Measurements from ENCODE around the gene DEDD. TPM values are rescaled to one million over a fixed set of nuclear protein-coding genes. Genes with fewer than 3 reads are reported as not detected.

Gene DEDD
- total RNA-seq, 2 experiments from 2014 or later = 21.1 to 41.9 TPM

DNA sequence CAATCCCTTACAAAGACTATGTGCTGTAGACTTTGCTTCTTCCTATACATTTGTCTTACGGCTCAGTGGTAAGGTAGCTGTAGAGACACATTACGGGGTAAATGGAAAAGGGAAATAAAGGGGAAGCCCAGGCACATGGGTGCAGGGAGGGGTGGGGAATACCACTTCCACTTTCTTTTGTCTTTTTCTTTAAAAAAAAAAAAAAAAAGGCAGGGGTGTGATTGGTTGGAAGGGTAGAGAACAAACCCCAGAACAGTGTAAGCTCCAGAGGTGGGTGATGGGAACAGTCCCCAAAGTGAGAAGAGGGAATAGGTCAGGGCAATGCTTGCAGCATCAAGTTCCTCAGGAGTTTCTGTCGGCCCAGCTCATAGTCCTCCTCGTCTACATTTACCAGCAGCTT, 10.6 kb downstream of the DEDD start:
- Histone ChIP-seq H4K20me1 (ENCODE audit: insufficient read depth, low read length) (peaks cover 6% of the 10 kb centered on the region; the same call in 1 of the 2 replicates), H3K27ac (ENCODE audit: low read depth, low read length, poor library complexity, severe bottlenecking) (no peak overlapping the region), H3K79me2 (ENCODE audit: insufficient read depth, low read depth, low read length) (peaks cover 19% of the 10 kb centered on the region), H3K9me2 (ENCODE audit: insufficient read depth, low read length) (no peaks in the 10 kb centered on the region), H3K9me3 (ENCODE audit: low read length) (no peaks in the 10 kb centered on the region), H3K36me3 (ENCODE audit: insufficient read depth, low read length) (peaks cover 68% of the 10 kb centered on the region), H3K4me1 (ENCODE audit: insufficient read depth, low read length, poor library complexity, severe bottlenecking) (peaks cover 22% of the 10 kb centered on the region), H2AFZ (ENCODE audit: low read length) (no peak overlapping the region), H3K4me3 (ENCODE audit: low read depth, low read length, poor library complexity, severe bottlenecking) (no peak overlapping the region), H3K4me2 (ENCODE audit: low read length) (no peak overlapping the region)
- CTCF ChIA-PET (ENCODE audit: unreplicated experiment) = no interaction called here
- no peak for DNase-seq (ENCODE audit: low spot score)
- intact Hi-C loops (cut with micrococcal nuclease; ENCODE audit: unreplicated experiment) = no loop called here
- BruUV-seq (replicated peaks) = no TSS peak
- POLR2A ChIA-PET = interaction anchor here (1.6 kb wide), 1 partner anchor 10 kb away, joined by 10 read pairs; the partner anchor contains the start of gene DEDD
- no peak for TF ChIP-seq EZH2phosphoT487 (IDR thresholded peaks at IDR 0.05; ENCODE audit: borderline replicate concordance, low read depth, low read length)
- TF ChIP-seq, protein P1, sequence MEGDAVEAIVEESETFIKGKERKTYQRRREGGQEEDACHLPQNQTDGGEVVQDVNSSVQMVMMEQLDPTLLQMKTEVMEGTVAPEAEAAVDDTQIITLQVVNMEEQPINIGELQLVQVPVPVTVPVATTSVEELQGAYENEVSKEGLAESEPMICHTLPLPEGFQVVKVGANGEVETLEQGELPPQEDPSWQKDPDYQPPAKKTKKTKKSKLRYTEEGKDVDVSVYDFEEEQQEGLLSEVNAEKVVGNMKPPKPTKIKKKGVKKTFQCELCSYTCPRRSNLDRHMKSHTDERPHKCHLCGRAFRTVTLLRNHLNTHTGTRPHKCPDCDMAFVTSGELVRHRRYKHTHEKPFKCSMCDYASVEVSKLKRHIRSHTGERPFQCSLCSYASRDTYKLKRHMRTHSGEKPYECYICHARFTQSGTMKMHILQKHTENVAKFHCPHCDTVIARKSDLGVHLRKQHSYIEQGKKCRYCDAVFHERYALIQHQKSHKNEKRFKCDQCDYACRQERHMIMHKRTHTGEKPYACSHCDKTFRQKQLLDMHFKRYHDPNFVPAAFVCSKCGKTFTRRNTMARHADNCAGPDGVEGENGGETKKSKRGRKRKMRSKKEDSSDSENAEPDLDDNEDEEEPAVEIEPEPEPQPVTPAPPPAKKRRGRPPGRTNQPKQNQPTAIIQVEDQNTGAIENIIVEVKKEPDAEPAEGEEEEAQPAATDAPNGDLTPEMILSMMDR (conservative IDR thresholded peaks at IDR 0.05; ENCODE audit: low read length) = no peak

DNA sequence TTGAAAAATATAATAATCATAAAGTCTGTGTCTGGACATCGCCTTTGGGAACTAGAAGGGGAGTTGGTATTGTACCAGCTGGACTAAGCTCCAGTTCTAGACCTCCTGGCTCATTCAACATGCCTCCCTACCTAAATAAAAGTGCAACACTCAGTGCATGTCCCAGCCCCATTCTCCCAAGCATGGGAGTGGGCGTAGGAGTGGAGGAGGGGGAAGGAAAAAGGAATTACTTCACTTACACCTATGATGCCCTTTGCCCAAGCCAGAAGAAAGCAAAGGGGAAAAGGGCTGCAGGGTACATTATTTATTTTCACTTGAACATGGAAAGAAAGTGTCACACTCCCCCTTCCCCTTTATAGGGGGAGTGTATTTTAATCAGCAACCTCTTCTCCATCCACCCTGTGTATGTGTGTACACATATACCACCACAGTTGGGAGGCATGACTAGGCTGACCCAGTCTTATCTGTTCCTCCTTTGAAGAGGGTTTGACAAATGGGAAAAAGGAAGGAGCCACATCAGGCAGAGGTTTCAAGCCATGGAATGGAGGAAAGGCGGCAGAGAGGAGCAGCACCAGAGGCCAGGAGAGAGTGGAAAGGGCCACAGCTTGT, 11.3 kb downstream of the DEDD start:
- peaks cover 29% of the 10 kb centered on the region for H3K4me1 ChIP-seq (ENCODE audit: insufficient read depth, low read length, poor library complexity, severe bottlenecking)
- H2AFZ ChIP-seq (ENCODE audit: low read length) = no peak overlapping the region
- no peaks in the 10 kb centered on the region for H3K9me3 ChIP-seq (ENCODE audit: low read length)
- no peak overlapping the region for H3K4me2 ChIP-seq (ENCODE audit: low read length)
- H3K9me2 ChIP-seq (ENCODE audit: insufficient read depth, low read length) = no peaks in the 10 kb centered on the region
- no peak for DNase-seq (ENCODE audit: low spot score)
- CTCF ChIA-PET (ENCODE audit: unreplicated experiment) = no interaction called here
- no peak overlapping the region for H3K27ac ChIP-seq (ENCODE audit: low read depth, low read length, poor library complexity, severe bottlenecking)
- H3K36me3 ChIP-seq (ENCODE audit: insufficient read depth, low read length) = peaks cover 62% of the 10 kb centered on the region
- no peak for TF ChIP-seq EZH2phosphoT487 (IDR thresholded peaks at IDR 0.05; ENCODE audit: borderline replicate concordance, low read depth, low read length)
- TF ChIP-seq, protein P1 (conservative IDR thresholded peaks at IDR 0.05; ENCODE audit: low read length) = no peak
- no peak overlapping the region for H3K4me3 ChIP-seq (ENCODE audit: low read depth, low read length, poor library complexity, severe bottlenecking)
- peaks cover 6% of the 10 kb centered on the region; the same call in 1 of the 2 replicates for H4K20me1 ChIP-seq (ENCODE audit: insufficient read depth, low read length)
- intact Hi-C loops (cut with micrococcal nuclease; ENCODE audit: unreplicated experiment) = no loop called here
- BruUV-seq (replicated peaks) = no TSS peak
- H3K79me2 ChIP-seq (ENCODE audit: insufficient read depth, low read depth, low read length) = peaks cover 26% of the 10 kb centered on the region
- POLR2A ChIA-PET = interaction anchor here (0.7 to 1.6 kb wide), 2 partner anchors 11 to 302 kb away, joined by 7 to 10 read pairs; partner anchors contain the start of gene DEDD
